Measurements from ENCODE around the gene ST3GAL4. TPM values are rescaled to one million over a fixed set of nuclear protein-coding genes. Genes with fewer than 3 reads are reported as not detected.
"Not testable (repeated sequence)": the region's sequence is repeated elsewhere in the genome, so short reads cannot be mapped to it uniquely, and the experiment has no call there.

The ST3GAL4 gene
- total RNA-seq, 1 donor from 2014 or later: 15.0 TPM

GRCh38 chr11:126364735-126365134 is 9.2 kb downstream of the ST3GAL4 start:
- not testable (repeated sequence) for DNase-seq

GRCh38 chr11:126365508-126365907 is 10.0 kb downstream of the ST3GAL4 start:
- DNase-seq: not testable (repeated sequence)

GRCh38 chr11:126366064-126366822 is 10.8 kb downstream of the ST3GAL4 start:
- no peak for DNase-seq

- DNase-seq: not testable (repeated sequence)
These were observed 11.6 kb downstream of the ST3GAL4 start for GRCh38 chr11:126366823-126367654.

DNA sequence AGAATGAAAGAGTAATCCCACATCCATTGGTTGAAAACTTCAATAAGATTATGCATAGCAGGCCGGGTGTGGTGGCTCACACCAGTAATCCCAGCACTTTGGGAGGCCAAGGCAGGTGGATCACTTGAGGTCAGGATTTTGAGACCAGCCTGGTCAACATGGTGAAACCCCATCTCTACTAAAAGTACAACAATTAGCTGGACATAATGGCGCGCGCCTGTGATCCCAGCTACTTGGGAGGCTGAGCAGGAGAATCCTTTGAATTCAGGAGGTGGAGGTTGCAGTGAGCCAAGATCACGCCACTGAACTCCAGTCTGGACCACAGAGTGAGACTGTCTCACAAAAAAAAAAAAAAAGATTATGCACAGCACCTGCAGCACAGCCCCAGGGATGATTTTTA is 12.3 kb downstream of the ST3GAL4 start:
- DNase-seq: not testable (repeated sequence)

DNA sequence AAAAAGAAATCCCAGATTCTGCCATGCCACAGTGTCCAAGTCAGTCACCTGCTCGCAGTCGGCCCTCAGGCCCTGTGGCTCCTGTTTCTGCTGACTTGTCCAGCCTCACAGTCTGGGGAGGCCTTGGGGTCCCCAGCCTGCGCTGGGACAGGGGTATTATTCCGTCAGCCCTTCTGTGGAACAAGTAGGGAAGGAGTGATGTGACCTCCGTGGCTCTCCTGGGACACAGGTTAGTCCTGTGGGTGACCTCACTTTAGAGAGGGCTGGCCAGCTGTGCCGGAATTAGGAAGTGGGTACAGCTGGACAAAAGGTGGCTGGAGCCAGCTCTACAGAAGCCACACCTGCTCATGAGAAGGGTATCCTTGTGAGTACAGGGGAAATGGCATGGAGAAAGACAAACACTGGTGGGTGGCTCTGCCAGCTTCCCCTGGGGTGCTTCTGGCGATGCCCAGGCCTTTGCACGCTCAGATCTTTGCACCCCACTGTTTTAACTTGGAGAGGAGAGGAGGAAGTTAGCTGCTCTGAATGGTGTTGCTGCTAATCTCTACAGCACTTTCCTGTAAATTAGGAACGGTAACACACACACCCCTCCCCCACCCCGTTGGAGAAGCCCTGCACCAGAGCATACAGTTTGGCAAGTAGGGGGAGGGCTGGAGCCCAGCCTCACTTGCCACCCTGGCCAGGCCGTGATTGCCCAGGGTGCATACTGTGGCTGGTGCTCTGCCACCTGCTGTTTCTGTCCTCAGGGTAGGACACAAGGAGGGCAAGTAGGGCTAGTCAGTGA is 13.0 kb downstream of the ST3GAL4 start:
- DNase-seq: not testable (repeated sequence)

DNA sequence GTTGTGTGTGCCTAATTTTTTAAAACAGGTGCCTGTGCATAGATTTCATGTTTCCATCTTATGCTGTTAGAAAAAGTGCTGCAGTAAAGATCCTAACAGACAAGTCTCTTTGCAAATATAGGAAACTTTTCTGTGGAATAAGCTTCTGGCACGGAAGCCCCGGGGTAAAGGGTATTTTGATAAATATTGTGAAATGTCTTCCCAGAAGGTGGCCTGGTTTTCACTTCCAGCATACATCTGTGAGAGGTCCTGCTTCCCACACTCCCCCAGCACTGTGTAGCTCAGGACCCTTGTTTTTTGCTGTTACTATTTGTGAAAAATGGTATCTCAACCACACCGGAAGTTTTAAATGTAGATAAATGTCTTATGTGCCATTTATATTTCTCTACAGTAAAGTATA is 14.5 kb downstream of the ST3GAL4 start:
- DNase-seq: no peak

DNA sequence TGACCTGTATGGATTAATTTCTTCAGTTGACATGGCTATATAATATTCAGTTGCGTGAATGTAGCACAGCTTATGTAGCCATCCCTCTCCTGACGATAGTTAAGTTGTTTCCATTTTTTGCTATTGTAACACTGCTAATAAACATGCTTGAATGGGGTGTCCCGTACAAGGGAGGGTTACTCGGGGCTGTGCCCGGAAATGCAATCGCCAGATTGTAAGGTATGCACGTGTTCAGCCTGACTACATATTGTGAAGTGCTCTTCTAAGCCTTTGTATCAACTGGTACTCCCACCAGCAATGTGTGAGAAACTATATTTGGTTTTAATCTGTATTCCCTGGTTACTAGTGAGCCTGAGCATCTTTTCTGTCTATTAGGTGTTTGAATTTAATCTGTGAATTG is 16.1 kb downstream of the ST3GAL4 start:
- no peak for DNase-seq

GRCh38 chr11:126373389-126374066 is 18.0 kb downstream of the ST3GAL4 start:
- DNase-seq: not testable (repeated sequence)

- DNase-seq: not testable (repeated sequence)
These were observed 19.2 kb downstream of the ST3GAL4 start for GRCh38 chr11:126374562-126375300.

DNA sequence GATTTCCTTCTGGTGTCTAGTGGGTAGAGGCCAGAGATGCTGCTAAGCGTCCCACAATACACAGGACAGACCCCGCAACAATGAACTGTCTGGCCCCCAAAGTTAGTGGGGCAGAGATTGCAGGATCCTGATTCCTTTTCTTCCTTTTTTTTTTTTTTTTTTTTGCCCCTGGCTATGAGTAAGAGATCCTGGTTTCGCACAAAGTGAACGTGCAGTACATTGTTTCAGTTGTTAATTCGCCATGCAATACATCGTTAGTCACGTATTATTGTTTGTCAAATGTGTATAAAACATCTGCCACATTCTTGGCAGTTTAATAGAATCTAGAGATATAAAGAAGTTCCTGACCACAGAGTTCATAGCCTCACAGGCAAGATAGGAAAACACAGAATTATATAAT is 20.2 kb downstream of the ST3GAL4 start:
- no peak for DNase-seq

DNA sequence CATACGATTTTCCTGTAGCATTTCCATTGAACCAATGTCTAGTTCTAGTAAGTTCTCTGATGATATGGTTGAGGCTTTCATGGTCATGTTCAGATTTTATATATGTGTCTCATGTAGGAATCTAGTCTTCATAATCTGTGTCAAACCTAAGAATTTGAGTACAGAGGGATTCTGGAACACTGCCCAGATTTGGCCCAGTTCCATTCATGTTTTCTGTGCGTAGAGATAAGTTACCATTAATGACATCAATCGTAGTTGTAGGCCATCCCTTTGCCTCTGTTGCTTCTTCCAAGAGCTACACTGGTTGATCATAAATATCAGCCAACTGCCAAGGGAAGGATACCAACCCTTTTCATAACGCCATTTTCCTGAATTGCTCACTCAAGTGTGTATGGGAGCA is 23.3 kb downstream of the ST3GAL4 start:
- no peak for DNase-seq

GRCh38 chr11:126380909-126381308 is 25.4 kb downstream of the ST3GAL4 start:
- no peak for DNase-seq

- DNase-seq: not testable (repeated sequence)
These were observed 26.5 kb downstream of the ST3GAL4 start for GRCh38 chr11:126381960-126382359.

DNA sequence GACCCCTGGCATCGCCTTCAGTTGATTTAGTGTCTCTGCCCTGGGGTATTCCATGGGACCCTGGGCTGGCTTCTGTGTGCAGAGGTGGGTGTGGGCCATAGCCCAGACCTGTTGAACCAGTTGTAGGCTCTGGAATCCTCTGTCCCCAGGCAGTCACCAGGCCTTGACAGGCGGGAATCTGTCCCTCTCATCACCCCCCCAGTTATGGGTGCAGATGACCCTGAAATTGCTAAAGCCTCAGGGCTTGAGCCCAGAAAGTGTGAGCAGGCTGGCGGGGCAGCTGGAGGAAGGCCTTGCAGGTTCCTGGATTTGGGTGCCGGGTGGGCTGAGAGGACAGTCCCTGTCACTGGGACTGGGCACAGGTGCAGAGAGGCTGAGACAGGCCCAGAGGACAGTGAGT is 27.2 kb downstream of the ST3GAL4 start:
- not testable (repeated sequence) for DNase-seq

GRCh38 chr11:126383339-126384335 is 28.2 kb downstream of the ST3GAL4 start:
- no peak for DNase-seq

DNA sequence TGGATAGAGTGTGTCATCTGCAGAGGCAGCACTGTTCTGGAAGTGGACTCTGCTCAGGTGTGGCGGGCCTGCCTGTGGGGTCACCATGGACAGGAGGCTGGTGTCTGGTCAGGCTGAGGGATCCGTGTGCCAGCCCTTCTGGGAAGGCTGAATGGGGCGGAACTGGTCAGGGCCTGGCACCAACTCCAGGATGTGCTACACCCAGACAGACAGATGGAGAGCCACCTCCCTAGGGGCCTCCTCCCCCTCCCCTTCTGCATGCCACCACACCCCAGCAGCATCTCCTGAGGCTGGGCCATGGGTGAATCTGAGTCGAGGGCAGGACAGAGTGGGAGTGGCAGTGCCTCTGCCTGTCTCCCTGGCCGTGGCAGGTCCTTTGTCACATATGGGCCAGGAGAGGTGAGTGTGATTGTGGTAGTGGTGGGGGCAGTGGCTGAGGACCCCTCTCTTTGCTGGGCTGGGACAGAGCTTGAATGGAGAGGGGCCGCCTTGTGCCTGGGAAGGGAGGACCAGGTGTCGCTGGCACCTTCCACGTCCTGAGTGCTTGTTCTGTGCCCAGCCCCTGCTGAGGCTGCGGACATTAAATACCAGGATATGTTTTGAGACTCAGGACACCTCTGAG is 29.1 kb downstream of the ST3GAL4 start:
- no peak for DNase-seq

- no peak for DNase-seq
These were observed 30.7 kb downstream of the ST3GAL4 start for GRCh38 chr11:126385991-126386728.

DNA sequence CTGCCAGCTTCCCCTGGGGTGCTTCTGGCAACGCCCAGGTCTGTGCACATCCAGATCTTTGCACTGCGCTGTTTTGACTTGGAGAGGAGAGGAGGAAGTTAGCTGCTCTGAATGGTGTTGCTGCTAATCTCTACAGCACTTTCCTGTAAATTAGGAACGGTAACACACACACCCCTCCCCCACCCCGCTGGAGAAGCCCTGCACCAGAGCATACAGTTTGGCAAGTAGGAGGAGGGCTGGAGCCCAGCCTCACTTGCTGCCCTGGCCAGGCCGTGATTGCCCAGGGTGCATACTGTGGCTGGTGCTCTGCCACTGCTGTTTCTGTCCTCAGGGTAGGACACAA is 31.2 kb downstream of the ST3GAL4 start:
- not testable (repeated sequence) for DNase-seq
